AG08395 (cell line): Measurements from ENCODE around the gene PCDH9.

Source experiments
- DNase-seq: peaks from one replicate; pipeline ENCODE4 v3.0.0; 2012; ENCODE audit warnings: mixed read lengths, low spot score

PCDH9 gene

DNA sequence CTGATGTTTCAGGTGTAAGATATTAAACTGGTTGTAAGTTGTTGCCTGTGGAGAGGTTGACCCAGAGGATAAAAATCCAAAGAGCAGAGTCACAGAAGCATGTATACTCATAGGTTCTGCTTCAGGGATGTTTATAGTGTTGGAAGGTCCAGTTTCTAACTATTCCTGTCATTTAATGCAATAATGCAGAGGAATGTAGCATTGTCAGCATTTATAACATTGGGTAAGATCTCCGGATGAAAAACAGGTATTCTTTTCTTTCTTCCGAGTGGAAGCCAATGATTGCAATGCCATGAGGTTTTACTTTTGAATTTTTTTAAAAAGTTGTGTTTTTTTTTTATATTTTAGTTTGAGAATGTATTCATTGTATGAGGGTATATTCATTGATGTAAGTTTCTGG, 771.0 kb downstream of the PCDH9 start:
- DNase-seq: no peak

GRCh38 chr13:66446413-66446812, 783.7 kb downstream of the PCDH9 start:
- no peak for DNase-seq

DNA sequence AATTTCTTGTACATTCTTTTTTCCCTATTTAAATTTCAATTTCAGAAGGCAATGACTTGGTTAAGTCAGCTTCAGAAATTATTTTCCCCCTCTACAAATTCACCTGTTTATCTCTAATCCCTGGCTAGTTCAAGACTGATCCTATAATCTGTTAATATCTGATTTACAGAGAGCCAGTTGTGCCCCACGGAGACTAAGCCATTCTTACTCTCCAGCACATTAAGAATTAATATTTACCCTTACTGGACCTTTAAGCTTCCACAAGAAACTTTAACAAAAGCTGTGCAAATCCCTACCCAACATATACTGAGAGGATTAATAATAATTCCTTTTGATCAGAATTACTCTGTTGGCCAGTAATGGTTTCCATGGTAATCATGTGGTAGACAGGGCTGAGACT, 786.2 kb downstream of the PCDH9 start:
- no peak for DNase-seq

- DNase-seq: no peak
Measured at GRCh38 chr13:66440938-66441337, 789.2 kb downstream of the PCDH9 start.

GRCh38 chr13:66430728-66431127, 799.4 kb downstream of the PCDH9 start:
- no peak for DNase-seq

DNA sequence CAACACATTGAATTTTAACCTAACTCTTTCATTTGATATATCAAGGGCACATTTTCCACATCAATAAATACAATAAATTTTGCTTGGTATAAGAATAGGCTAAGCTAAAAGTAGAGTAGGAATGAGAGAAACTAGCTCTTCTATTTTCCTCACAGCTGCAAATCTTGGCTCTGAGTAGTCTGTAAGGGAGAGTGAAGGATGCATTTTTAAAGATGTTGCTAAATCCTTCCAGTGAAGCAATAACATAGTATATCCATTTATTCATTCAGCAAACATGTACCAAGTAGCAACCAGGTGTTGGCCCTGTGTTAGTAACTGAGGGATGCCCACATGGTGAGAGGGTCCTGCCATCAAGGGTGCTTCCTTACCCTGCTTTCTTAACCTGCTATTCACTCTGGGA, 799.9 kb downstream of the PCDH9 start:
- DNase-seq: no peak

DNA sequence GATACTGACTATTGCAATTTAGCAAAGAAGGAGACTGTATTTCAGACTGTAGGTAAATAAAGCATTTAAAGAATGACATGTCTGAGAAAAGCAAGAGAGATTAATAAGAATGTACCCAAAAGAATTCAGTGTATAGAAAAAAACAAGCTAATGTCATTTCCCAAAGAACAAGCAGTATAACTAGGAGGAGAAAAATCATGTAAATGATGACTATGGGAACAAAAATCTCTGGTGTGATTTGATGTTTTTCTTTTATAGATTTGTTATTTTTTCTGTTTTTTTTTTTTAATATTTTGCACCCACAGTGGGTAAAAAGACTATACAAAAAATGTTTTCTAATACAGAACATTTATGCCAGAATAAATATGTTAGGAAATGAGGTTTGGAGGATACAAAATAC, 801.0 kb downstream of the PCDH9 start:
- DNase-seq: no peak

GRCh38 chr13:66427458-66427861, 802.7 kb downstream of the PCDH9 start:
- no peak for DNase-seq

GRCh38 chr13:66425741-66426140, 804.4 kb downstream of the PCDH9 start:
- no peak for DNase-seq

DNA sequence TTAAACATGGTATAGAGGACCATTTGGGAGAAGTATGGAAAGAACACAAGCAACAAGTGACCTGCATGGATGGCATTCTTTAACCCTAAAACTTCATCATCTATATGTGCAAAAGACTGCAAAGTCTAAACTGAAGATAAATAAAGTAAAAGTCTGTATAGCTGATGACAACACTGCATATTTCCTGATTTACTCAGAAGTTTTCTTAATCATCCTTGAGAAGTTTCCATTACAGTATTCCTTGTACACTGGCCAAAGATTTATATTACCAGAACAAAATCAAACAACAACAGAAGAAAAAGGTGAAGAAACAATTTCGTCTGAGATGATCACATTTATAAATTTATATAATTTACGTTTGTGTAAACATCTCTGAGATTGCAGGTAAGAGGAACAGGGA, 805.7 kb downstream of the PCDH9 start:
- peak; percentile 17 for DNase-seq

GRCh38 chr13:66415444-66415843, 814.7 kb downstream of the PCDH9 start:
- no peak for DNase-seq

GRCh38 chr13:66414066-66414800, 815.9 kb downstream of the PCDH9 start:
- DNase-seq: no peak

GRCh38 chr13:66410314-66410713, 819.8 kb downstream of the PCDH9 start:
- no peak for DNase-seq

- no peak for DNase-seq
Measured at GRCh38 chr13:66409542-66409941, 820.6 kb downstream of the PCDH9 start.

DNA sequence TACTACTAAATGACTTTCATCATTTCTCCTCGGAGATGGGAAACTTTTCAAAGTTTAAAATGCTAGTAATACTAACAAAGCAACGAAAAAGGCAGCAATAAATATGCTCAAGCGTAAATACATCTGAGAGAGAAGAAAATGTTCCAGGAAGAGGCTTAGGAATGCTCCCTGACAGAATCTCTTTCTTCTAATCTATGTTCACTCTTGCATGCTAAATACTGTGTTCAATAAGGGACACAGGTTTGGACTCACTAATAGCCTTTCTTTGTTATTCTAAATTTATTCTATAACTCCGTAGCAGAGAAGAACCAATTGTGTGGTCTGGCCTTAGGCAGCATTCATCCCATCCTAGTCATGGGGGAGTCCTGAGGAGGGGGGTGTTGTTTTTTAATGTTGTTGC, 823.0 kb downstream of the PCDH9 start:
- no peak for DNase-seq

- peak; percentile 14 for DNase-seq
Measured at GRCh38 chr13:66405908-66406802, 824.0 kb downstream of the PCDH9 start.

DNA sequence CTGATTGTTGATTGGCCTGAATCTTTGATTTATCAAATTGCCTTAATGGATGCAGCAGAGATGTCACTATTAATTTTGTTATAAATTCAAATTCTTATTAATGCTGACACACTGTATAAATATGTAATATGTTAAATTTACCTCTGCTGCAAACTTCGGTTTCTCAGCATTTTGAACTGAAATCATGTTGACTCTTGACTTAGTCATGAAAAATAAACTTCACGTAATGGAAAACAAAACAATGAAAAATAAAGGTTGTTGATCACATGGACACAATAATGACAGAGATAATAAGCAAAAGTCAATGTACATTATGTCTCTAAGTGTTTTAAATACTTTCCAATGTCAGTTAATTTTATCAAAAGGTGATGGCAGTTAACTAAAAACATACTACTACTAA, 827.6 kb downstream of the PCDH9 start:
- DNase-seq: no peak

GRCh38 chr13:66402066-66402465, 828.1 kb downstream of the PCDH9 start:
- DNase-seq: no peak

GRCh38 chr13:66400292-66400691, 829.8 kb downstream of the PCDH9 start:
- DNase-seq: no peak

DNA sequence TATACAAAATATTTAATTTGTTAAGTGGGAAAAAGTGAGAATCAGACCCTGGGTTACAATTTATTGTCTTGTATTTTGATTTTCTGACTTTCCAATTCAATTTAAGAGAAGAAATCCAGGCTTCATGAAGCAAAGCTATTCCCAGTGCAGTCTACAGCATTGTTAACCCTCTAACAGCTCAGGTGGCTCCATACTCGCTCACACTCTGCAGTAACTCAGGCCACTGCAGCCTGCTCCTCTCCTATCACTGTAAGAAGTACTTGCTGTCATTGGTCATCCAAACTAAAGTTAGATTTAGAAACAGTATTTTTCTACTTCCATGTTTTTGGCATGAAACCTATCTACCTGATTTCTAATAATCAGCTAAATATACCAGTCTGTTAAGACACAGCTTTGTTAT, 830.3 kb downstream of the PCDH9 start:
- DNase-seq: no peak

DNA sequence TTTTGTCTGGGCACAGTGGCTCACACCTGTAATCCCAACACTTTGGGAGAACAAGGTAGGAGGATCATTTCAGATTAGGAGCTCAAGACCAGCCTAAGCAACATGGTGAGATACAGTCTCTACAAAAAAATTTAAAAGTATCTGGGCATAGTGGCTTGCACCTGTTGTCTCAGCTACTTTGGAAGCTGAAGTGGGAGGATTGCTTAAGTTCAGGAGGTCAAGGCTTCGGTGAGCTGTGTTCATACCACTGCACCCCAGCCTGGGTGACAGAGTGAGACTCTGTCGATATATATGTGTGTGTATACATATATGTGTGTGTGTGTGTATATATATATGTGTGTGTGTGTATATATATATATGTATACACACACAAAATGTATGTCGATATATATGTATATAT, 833.0 kb downstream of the PCDH9 start:
- no peak for DNase-seq

GRCh38 chr13:66391322-66391721, 838.8 kb downstream of the PCDH9 start:
- no peak for DNase-seq

DNA sequence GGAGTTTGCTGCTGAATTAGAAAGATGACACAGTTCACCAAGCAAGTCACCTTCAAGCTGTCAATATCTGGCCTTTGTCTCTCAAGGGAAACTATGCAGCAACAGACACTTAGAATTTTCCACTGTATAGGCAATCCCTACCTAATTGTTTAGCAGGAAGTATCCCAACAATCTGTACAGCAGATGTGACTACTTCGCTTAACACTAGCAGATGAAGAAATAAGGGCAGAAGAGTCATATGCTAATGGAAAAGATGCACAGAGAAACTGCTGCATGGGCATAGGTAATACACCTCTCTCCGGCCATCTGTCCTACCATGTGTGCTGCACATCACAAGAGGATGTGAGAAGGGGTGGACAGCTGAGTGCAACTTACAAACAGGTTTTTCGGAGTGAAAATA, 851.2 kb downstream of the PCDH9 start:
- DNase-seq: no peak
